Left ventricle myocardium inferior (tissue), 1 donor: ENCODE data around the gene MACROD2. TPM values are rescaled to one million over a fixed set of nuclear protein-coding genes. Genes with fewer than 3 reads are reported as not detected.

Source experiments
- DNase-seq: peaks from one replicate; pipeline ENCODE4 v3.0.0-alpha.2; 2020
- H3K27ac ChIP-seq: fragments of 200-600 bp; replicated peaks from 2 replicates; pipeline ENCODE4 v1.8.0; 2021
- H3K27me3 ChIP-seq: fragments of 200-600 bp; 2 replicates; pipeline ENCODE4 v1.8.0; 2021; ENCODE audit warnings: low read depth
- H3K36me3 ChIP-seq: fragments of 200-600 bp; 2 replicates; pipeline ENCODE4 v1.8.0; 2021
- H3K4me1 ChIP-seq: fragments of 200-600 bp; 2 replicates; pipeline ENCODE4 v1.8.0; 2021
- H3K4me3 ChIP-seq: fragments of 200-600 bp; 2 replicates; pipeline ENCODE4 v1.8.0; 2021; ENCODE audit warnings: mild to moderate bottlenecking, moderate library complexity
- H3K9me3 ChIP-seq: fragments of 200-600 bp; replicated peaks from 2 replicates; pipeline ENCODE4 v1.8.0; 2021
- intact Hi-C: fragments of 100-400 bp; cut with micrococcal nuclease; formaldehyde crosslinking; loops from one replicate; pipeline ENCODE4 v1.11.0; 2022
- total RNA-seq: library from RNA; stranded (reverse); fragmentation: NEBNext Ultra II Directional; extraction: Animal tissue kit (Norgen Biotek cat#: 25700); gene quantifications from one replicate; pipeline ENCODE4 v1.2.1, GENCODE V29; 2021
- TF ChIP-seq, protein P1 (sequence below): fragments of 200-600 bp; IDR thresholded peaks from 2 replicates; pipeline ENCODE4 v1.8.0; 2021; ENCODE audit warnings: antibody characterized with exemption, mild to moderate bottlenecking, borderline replicate concordance
- donor health status: DM: no; HTN: yes; CAD: no; lungs with severe emphysema.

The MACROD2 gene
- total RNA-seq, 1 donor from 2014 or later, result 3.6 TPM

DNA sequence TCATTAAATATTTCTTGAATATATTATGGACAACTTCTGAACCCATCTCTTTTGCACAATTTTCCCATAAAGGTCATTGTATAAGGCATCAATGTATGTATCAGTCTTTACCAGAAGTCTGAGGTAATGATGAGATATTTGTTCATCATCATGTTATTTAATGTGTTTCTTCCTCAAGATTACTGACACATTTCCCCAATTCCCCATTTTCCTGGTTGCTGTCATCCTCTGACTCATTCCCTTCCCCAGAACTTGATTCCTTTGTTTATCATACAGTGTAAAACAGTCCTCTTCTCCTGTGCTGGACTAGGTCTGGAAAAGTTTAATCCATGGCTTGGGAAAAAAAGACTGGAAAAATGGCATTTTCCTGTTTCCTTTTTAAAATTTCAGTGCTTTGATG lies 450.0 kb downstream of the MACROD2 start:
- H3K4me1 ChIP-seq, result no peaks in the 10 kb centered on the region
- no peaks in the 10 kb centered on the region for H3K9me3 ChIP-seq
- intact Hi-C loops, result no loop called here
- H3K36me3 ChIP-seq, result no peaks in the 10 kb centered on the region
- no peak for DNase-seq
- H3K27ac ChIP-seq, result no peak overlapping the region
- no peak overlapping the region for H3K4me3 ChIP-seq
- H3K27me3 ChIP-seq, result no peaks in the 10 kb centered on the region
- TF ChIP-seq, protein P1, sequence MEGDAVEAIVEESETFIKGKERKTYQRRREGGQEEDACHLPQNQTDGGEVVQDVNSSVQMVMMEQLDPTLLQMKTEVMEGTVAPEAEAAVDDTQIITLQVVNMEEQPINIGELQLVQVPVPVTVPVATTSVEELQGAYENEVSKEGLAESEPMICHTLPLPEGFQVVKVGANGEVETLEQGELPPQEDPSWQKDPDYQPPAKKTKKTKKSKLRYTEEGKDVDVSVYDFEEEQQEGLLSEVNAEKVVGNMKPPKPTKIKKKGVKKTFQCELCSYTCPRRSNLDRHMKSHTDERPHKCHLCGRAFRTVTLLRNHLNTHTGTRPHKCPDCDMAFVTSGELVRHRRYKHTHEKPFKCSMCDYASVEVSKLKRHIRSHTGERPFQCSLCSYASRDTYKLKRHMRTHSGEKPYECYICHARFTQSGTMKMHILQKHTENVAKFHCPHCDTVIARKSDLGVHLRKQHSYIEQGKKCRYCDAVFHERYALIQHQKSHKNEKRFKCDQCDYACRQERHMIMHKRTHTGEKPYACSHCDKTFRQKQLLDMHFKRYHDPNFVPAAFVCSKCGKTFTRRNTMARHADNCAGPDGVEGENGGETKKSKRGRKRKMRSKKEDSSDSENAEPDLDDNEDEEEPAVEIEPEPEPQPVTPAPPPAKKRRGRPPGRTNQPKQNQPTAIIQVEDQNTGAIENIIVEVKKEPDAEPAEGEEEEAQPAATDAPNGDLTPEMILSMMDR, result no peak

DNA sequence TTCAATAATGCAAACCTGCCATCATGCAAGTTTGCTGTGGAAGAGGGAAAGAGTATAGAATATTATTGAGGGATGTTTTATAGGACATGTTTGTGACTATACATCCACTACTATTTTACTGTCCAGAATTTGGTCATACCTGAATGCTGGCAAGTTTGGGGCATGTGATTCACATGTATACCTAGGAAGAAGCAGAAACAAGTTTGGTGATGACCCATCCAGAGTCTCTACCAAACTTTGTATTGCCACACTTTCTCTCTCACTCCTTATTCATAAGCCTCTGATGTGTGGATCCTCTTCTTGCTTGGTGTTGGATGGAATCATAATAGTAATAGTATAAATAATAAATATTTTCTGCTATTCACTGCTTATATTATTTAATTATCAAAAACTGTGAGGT lies 450.6 kb downstream of the MACROD2 start:
- no peak for DNase-seq
- H3K27ac ChIP-seq, result no peak overlapping the region
- H3K4me1 ChIP-seq, result no peaks in the 10 kb centered on the region
- no peaks in the 10 kb centered on the region for H3K36me3 ChIP-seq
- TF ChIP-seq, protein P1, result no peak
- intact Hi-C loops, result no loop called here
- H3K9me3 ChIP-seq, result no peaks in the 10 kb centered on the region
- H3K27me3 ChIP-seq, result no peaks in the 10 kb centered on the region
- no peak overlapping the region for H3K4me3 ChIP-seq

DNA sequence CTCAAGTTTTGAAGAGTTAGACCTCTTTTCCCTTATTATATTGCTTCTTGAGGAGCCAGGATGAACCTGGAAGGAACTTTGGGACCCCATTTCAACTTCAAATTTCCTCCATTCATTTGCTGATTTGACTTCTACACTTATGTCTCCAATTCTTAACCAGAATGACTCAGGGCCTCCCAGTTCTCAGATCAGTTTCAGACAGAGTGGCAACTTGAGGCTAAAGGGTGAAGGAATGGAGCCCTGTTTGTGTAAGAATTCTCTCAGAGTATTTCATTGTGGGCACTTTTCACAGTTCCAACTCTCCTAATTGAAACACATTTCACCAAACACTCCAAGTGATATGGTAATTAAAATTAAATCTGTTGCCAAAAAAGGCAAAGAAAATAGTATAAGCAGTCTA lies 451.1 kb downstream of the MACROD2 start:
- Histone ChIP-seq H3K4me3 (no peak overlapping the region), H3K27me3 (no peaks in the 10 kb centered on the region), H3K4me1 (no peaks in the 10 kb centered on the region), H3K9me3 (no peaks in the 10 kb centered on the region), H3K36me3 (no peaks in the 10 kb centered on the region), H3K27ac (no peak overlapping the region)
- DNase-seq, result no peak
- intact Hi-C loops, result no loop called here
- TF ChIP-seq, protein P1, result no peak

DNA sequence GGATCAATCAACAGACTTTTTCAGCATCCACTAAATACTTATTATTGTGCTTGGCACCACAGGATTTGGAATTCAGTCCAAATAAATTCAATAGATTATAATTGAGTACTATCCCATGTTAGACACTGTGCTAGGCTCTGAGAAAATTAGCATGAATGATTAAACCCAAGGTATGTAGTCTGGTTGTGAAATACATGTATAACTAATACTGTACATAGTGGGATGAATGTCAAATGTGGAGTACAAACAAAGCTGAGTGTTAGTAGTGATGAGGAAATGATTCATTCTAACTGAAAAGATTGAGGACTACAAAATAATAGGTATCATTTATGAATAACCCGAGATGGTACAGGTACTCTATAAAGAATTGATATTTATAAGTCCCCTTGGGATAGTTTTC lies 454.0 kb downstream of the MACROD2 start:
- TF ChIP-seq, protein P1, result no peak
- no peaks in the 10 kb centered on the region for H3K27me3 ChIP-seq
- no peaks in the 10 kb centered on the region for H3K4me1 ChIP-seq
- DNase-seq, result no peak
- H3K4me3 ChIP-seq, result no peak overlapping the region
- intact Hi-C loops, result no loop called here
- no peaks in the 10 kb centered on the region for H3K9me3 ChIP-seq
- H3K36me3 ChIP-seq, result no peaks in the 10 kb centered on the region
- no peak overlapping the region for H3K27ac ChIP-seq

DNA sequence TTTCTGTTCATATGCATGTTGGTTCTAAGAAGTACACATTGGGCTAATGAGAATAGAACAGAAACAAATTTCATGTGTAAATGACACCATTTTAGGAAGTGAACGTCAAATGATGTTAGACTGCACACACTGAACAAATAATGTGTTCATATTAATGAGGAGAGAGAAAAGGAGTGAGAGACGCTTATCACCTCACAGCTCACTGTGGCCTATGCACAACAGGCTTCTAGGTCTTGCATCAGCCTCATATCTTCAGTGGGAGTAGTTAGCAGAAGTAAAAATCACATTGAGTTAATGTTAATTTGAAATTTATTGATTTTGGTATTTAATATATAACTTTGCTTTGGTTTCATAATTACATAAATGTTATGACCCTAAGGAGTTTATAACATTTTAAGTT lies 454.9 kb downstream of the MACROD2 start:
- intact Hi-C loops, result no loop called here
- no peak overlapping the region for H3K4me3 ChIP-seq
- TF ChIP-seq, protein P1, result no peak

DNA sequence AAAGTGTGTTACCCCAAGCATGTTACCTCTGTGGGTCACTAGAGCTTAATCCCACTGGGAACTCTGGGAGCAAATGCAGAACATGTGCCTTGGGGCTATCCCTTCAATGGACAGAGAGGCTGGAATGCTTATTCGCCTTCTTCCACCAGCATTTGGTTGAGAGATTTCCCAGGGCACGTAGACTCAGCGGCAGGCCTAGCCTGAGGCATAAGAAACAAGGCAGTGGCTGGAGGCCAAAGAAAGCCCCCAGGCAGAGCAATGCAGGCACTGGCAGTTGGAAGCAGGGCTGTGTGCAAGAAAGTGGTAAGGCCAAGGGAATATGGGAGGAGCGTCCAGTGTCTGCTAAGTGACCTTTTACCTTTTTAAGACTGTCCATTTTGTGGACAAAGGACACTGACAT lies 456.1 kb downstream of the MACROD2 start:
- intact Hi-C loops, result no loop called here
- DNase-seq, result no peak
- Histone ChIP-seq H3K27me3 (no peaks in the 10 kb centered on the region), H3K4me3 (no peak overlapping the region), H3K36me3 (no peaks in the 10 kb centered on the region), H3K9me3 (no peaks in the 10 kb centered on the region), H3K4me1 (no peaks in the 10 kb centered on the region), H3K27ac (no peak overlapping the region)
- TF ChIP-seq, protein P1, result no peak

More for the DNA sequence above, 454.9 kb downstream of the MACROD2 start:
- H3K4me1 ChIP-seq, result no peaks in the 10 kb centered on the region
- no peak for DNase-seq
- H3K27ac ChIP-seq, result no peak overlapping the region
- H3K36me3 ChIP-seq, result no peaks in the 10 kb centered on the region
- no peaks in the 10 kb centered on the region for H3K27me3 ChIP-seq
- H3K9me3 ChIP-seq, result no peaks in the 10 kb centered on the region
